HEK293 (cell line): Measurements from ENCODE around the gene ADCY1.

ENCODE experiments used
- CTCF ChIA-PET: fragments of 350-600 bp; formaldehyde crosslinking; extraction: SDS; loops from one replicate; lab custom pipeline; 2021; ENCODE audit warnings: antibody characterized with exemption; lab: Yijun Ruan, JAX
- POLR2A ChIA-PET: fragments of 300-600 bp; formaldehyde crosslinking; extraction: SDS; loops from one replicate; lab custom pipeline; 2020; ENCODE audit warnings: antibody characterized with exemption, inconsistent platforms; lab: Yijun Ruan, JAX
- H3K27ac ChIP-seq: fragments of 200-500 bp; sonication (Bioruptor generic); 2 replicates; pipeline ENCODE4 v1.5.1; 2014; ENCODE audit warnings: low read depth, low read length, control low read depth, inconsistent platforms; ENCODE audit errors: extremely low read depth
- H3K36me3 ChIP-seq, 2 experiments: fragments of 200-500 bp in 1 of 2; sonication (Bioruptor generic) in 1 of 2; 1 replicate in 1 of 2; 2 replicates in 1 of 2; pipeline ENCODE4 v1.5.1; 2014 to 2017; ENCODE audit warnings: inconsistent platforms in 2 of 2, low read length in 2 of 2; ENCODE audit not compliant: control insufficient read depth in 2 of 2, insufficient read depth in 1 of 2
- H3K4me1 ChIP-seq: fragments of 200-500 bp; sonication (Bioruptor generic); 2 replicates; pipeline ENCODE4 v1.5.1; 2014; ENCODE audit warnings: mild to moderate bottlenecking, low read length, inconsistent platforms; ENCODE audit not compliant: control insufficient read depth, insufficient read depth
- H3K4me3 ChIP-seq: 2 replicates; pipeline ENCODE4 v1.5.1; 2011; ENCODE audit warnings: low read depth, mild to moderate bottlenecking, control low read depth, low read length, moderate library complexity
- H3K9me3 ChIP-seq: fragments of 200-500 bp; sonication (Bioruptor generic); 2 replicates; pipeline ENCODE4 v1.5.1; 2014; ENCODE audit warnings: low read depth, low read length, inconsistent platforms; ENCODE audit not compliant: control insufficient read depth, insufficient read depth
- ATF2 ChIP-seq: fragments of 450-650 bp; formaldehyde crosslinking; IDR thresholded peaks from 2 replicates; pipeline ENCODE4 v1.5.1; 2016; ENCODE audit warnings: missing biosample characterization, missing genetic modification characterization, low read depth
- CTCF ChIP-seq: fragments of 450-650 bp; formaldehyde crosslinking; IDR thresholded peaks from 2 replicates; pipeline ENCODE4 v1.5.1; 2016; ENCODE audit warnings: missing biosample characterization, missing genetic modification characterization
- IKZF3 ChIP-seq: fragments of 450-650 bp; IDR thresholded peaks from 2 replicates; pipeline ENCODE4 v1.5.0; 2018; ENCODE audit warnings: missing biosample characterization, mild to moderate bottlenecking, missing genetic modification characterization, moderate library complexity
- INSM2 ChIP-seq: fragments of 450-650 bp; formaldehyde crosslinking; IDR thresholded peaks from 2 replicates; pipeline ENCODE4 v1.5.1; 2016; ENCODE audit warnings: missing biosample characterization, missing genetic modification characterization
- ZFP69B ChIP-seq: fragments of 450-650 bp; formaldehyde crosslinking; IDR thresholded peaks from 2 replicates; pipeline ENCODE4 v1.5.1; 2016; ENCODE audit warnings: missing biosample characterization, missing genetic modification characterization
- ZNF114 ChIP-seq: fragments of 450-650 bp; formaldehyde crosslinking; IDR thresholded peaks from 2 replicates; pipeline ENCODE4 v1.5.0; 2017; ENCODE audit warnings: missing biosample characterization, missing genetic modification characterization
- ZNF132 ChIP-seq: fragments of 450-650 bp; formaldehyde crosslinking; IDR thresholded peaks from 2 replicates; pipeline ENCODE4 v1.5.1; 2017; ENCODE audit warnings: missing biosample characterization, missing genetic modification characterization, borderline replicate concordance
- ZNF292 ChIP-seq: fragments of 450-650 bp; formaldehyde crosslinking; IDR thresholded peaks from 2 replicates; pipeline ENCODE4 v1.5.1; 2016; ENCODE audit warnings: low read depth, missing biosample characterization, missing genetic modification characterization, borderline replicate concordance
- ZNF394 ChIP-seq: fragments of 450-650 bp; formaldehyde crosslinking; IDR thresholded peaks from 2 replicates; pipeline ENCODE4 v1.5.1; 2016; ENCODE audit warnings: missing biosample characterization, missing genetic modification characterization, mild to moderate bottlenecking, moderate library complexity, borderline replicate concordance
- ZNF398 ChIP-seq: fragments of 450-650 bp; formaldehyde crosslinking; IDR thresholded peaks from 2 replicates; pipeline ENCODE4 v1.5.1; 2017; ENCODE audit warnings: missing biosample characterization, missing genetic modification characterization
- ZNF426 ChIP-seq: fragments of 450-650 bp; formaldehyde crosslinking; IDR thresholded peaks from 2 replicates; pipeline ENCODE4 v1.5.1; 2017; ENCODE audit warnings: missing biosample characterization, missing genetic modification characterization, mild to moderate bottlenecking, inconsistent platforms, moderate library complexity
- ZNF501 ChIP-seq: fragments of 450-650 bp; formaldehyde crosslinking; IDR thresholded peaks from 2 replicates; pipeline ENCODE4 v1.5.1; 2016; ENCODE audit warnings: missing biosample characterization, missing genetic modification characterization
- ZNF529 ChIP-seq: fragments of 450-650 bp; formaldehyde crosslinking; IDR thresholded peaks from 2 replicates; pipeline ENCODE4 v1.5.1; 2017; ENCODE audit warnings: missing genetic modification characterization, missing biosample characterization; ENCODE audit not compliant: insufficient replicate concordance
- ZNF571 ChIP-seq: fragments of 450-650 bp; formaldehyde crosslinking; IDR thresholded peaks from 2 replicates; pipeline ENCODE4 v1.5.0; 2017; ENCODE audit warnings: missing biosample characterization, missing genetic modification characterization
- ZNF580 ChIP-seq: fragments of 450-650 bp; formaldehyde crosslinking; IDR thresholded peaks from 2 replicates; pipeline ENCODE4 v1.5.1; 2016; ENCODE audit warnings: missing biosample characterization, missing genetic modification characterization
- ZNF610 ChIP-seq: fragments of 450-650 bp; formaldehyde crosslinking; IDR thresholded peaks from 2 replicates; pipeline ENCODE4 v1.5.1; 2016; ENCODE audit warnings: missing biosample characterization, missing genetic modification characterization, borderline replicate concordance
- ZNF621 ChIP-seq: fragments of 450-650 bp; formaldehyde crosslinking; IDR thresholded peaks from 2 replicates; pipeline ENCODE4 v1.5.1; 2017; ENCODE audit warnings: missing biosample characterization, missing genetic modification characterization
- ZNF768 ChIP-seq: fragments of 450-650 bp; formaldehyde crosslinking; IDR thresholded peaks from 2 replicates; pipeline ENCODE4 v1.5.1; 2018; ENCODE audit warnings: missing biosample characterization, mild to moderate bottlenecking, missing genetic modification characterization
- ZNF791 ChIP-seq: fragments of 450-650 bp; formaldehyde crosslinking; IDR thresholded peaks from 2 replicates; pipeline ENCODE4 v1.5.1; 2016; ENCODE audit warnings: missing biosample characterization, missing genetic modification characterization
- ZNF792 ChIP-seq: fragments of 450-650 bp; formaldehyde crosslinking; IDR thresholded peaks from 2 replicates; pipeline ENCODE4 v1.5.1; 2016; ENCODE audit warnings: missing biosample characterization, missing genetic modification characterization
- ZSCAN18 ChIP-seq: fragments of 450-650 bp; formaldehyde crosslinking; IDR thresholded peaks from 2 replicates; pipeline ENCODE4 v1.5.1; 2016; ENCODE audit warnings: missing biosample characterization, missing genetic modification characterization
- ZSCAN23 ChIP-seq: fragments of 450-650 bp; formaldehyde crosslinking; IDR thresholded peaks from 2 replicates; pipeline ENCODE4 v1.5.1; 2016; ENCODE audit warnings: missing biosample characterization, missing genetic modification characterization

The ADCY1 gene

GRCh38 chr7:45715471-45716352, 141.5 kb downstream of the ADCY1 start:
- ChIA-PET CTCF (interaction anchor here (0.8 kb wide), 1 partner anchor 138 kb away, joined by 3 read pairs; no protein-coding TSS in a partner anchor), POLR2A (no interaction called here)
- TF ChIP-seq ZNF610 (tag by site-specific recombination) (no peak), CTCF (no peak), ZNF768 (tag by site-specific recombination) (no peak), IKZF3 (tag by site-specific recombination) (no peak), ZNF501 (tag by site-specific recombination) (no peak), ZNF132 (tag by site-specific recombination) (no peak), ZNF580 (tag by site-specific recombination) (no peak), ZNF426 (no peak), ZNF292 (no peak), ZNF398 (tag by site-specific recombination) (no peak), ZNF114 (tag by site-specific recombination) (no peak), ZFP69B (no peak), ZNF529 (tag by site-specific recombination) (no peak), ZSCAN18 (no peak), ZNF571 (tag by site-specific recombination) (no peak)
- Histone ChIP-seq H3K9me3 (no peaks in the 10 kb centered on the region), H3K4me3 (no peak overlapping the region), H3K4me1 (no peaks in the 10 kb centered on the region), H3K36me3 (no peaks in the 10 kb centered on the region), H3K27ac (no peak overlapping the region)

- CTCF ChIA-PET: interaction anchor here (0.8 kb wide), 1 partner anchor 137 kb away, joined by 3 read pairs; no protein-coding TSS in a partner anchor
Observed at GRCh38 chr7:45716380-45717203, 142.4 kb downstream of the ADCY1 start.

More at GRCh38 chr7:45716380-45717203, 142.4 kb downstream of the ADCY1 start:
- H3K36me3 ChIP-seq: no peaks in the 10 kb centered on the region
- H3K4me1 ChIP-seq: no peaks in the 10 kb centered on the region
- no peak overlapping the region for H3K4me3 ChIP-seq
- POLR2A ChIA-PET: no interaction called here
- TF ChIP-seq ZSCAN23 (tag by site-specific recombination) (no peak), INSM2 (tag by site-specific recombination) (no peak), ATF2 (no peak), ZNF394 (tag by site-specific recombination) (no peak), ZNF791 (tag by site-specific recombination) (no peak), ZNF621 (tag by site-specific recombination) (no peak), ZNF792 (tag by site-specific recombination) (no peak)
- H3K9me3 ChIP-seq: no peaks in the 10 kb centered on the region
- H3K27ac ChIP-seq: no peak overlapping the region
